GM18511 (cell line): Measurements from ENCODE around the gene UMAD1.
A peak's percentile ranks its signal among the peaks of the same experiment; 100 is the strongest.

ENCODE experiments used
- ATAC-seq: cut with Tn5 transposase; IDR thresholded peaks from one replicate; pipeline ENCODE4 v1.9.1; 2021; ENCODE audit warnings: mild to moderate bottlenecking, moderate library complexity; ENCODE audit not compliant: unreplicated experiment

The UMAD1 gene

DNA sequence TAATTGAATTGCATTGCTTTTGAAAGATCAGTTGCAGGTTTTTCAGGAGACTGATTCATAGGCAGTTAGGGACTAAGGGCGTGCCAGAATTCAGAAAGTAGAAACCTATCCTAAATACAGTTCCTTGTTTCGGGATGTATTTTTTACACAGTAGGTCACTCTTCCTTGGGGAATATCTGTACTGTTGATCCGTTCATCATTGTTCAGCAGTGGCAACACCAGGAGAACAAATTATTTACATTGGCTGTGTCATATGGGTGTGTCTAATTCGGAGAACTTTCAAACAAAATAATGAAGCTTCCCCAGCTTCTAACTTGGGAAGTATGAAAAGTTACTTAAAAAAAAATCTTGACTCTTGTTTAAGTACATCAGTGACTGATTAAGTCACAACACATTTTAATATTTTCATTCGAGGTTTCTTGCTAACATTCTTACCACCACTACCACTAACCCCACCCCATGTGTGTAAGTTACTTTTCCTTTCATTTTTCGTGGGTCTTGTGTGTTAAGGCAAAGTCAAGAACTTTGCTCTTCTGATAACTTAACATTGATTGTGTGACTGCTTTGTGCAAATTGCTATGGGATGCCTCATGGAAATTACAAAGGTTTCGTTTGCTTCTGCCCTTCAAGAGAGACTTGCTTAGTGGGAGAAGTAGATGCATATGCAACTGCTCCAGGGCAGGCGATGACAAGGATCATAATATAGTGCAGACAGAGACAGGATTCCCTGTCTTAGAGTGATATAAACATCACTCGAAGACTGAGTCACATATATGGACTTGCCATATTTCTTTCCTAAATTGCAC is 121.6 kb downstream of the UMAD1 start:
- peak; percentile 58 for ATAC-seq

DNA sequence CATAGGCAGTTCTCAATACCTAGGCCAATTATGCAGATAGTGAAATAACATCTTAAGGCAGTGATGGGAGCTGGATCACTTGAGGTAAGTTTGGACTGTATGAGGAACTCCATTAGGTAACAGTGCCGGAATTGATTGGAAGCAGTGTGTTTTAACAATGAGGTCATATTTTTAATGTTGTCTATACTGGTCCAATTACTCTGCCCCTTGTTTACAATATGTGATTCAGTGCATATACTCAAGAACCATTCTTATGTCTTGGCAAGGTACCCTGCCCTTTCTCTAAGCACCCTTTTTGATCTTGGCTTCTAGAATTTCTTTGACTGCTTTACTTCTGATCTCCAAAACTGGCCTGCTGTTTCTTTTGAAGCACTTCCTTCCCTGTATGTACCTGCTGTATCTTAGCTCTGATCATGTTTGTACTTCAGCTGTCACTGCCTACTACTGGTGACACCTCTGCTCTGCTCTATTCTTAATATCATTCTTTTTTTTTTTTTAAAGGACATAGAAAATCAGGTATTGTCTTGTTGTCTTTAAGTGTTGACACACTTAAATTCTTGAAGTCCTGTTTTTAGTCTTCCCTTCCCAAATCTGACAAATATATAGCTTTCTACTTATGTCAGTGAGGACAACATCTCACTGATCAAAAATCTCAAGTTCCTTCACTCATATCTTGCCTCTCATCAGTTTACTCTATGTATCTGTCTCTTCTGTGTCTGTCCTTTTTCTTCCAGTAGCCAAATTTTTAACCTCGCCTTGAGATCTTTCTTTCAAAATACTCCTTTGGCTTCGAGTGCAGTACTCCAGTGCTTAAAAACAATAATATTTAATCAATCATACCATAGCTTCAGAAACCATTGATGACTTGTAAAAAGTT is 124.2 kb downstream of the UMAD1 start:
- ATAC-seq, result no peak

DNA sequence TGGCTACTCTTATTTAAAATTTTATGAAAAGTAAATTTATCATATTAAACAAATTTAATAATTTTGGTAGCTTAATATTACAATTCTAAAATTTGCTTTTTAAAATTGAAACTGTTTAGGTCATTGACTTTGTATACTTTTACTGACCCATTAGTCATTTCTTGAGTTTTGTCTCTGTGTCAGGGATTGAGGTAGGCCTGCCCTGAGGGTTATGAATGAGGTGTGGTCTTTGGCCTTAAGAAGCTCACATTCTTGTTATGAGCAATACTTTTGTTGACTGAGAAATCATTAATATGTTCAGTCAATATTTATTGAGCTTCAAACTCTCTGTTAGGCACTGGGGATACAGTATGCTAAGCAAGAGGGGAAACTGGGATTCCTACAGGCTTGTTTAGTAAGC is 124.9 kb downstream of the UMAD1 start:
- peak; percentile 80 for ATAC-seq

DNA sequence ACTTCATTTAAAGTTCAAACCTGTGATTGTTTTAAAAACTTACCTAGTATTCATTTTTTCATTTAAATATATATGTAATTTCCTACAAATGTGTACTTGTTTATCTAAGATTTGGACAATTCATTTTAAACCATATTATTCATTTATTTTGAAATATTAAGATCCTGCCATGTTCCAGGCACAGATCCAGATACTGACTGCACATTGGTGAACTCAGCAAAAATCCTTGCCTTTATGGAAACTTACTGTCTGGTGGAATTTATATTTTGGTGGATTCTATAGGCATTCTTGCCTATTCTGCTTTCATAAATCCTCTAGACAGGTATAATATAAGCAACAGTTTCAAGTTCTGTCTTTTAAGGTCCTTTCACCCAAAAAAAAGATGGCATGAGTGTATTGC is 126.1 kb downstream of the UMAD1 start:
- no peak for ATAC-seq

DNA sequence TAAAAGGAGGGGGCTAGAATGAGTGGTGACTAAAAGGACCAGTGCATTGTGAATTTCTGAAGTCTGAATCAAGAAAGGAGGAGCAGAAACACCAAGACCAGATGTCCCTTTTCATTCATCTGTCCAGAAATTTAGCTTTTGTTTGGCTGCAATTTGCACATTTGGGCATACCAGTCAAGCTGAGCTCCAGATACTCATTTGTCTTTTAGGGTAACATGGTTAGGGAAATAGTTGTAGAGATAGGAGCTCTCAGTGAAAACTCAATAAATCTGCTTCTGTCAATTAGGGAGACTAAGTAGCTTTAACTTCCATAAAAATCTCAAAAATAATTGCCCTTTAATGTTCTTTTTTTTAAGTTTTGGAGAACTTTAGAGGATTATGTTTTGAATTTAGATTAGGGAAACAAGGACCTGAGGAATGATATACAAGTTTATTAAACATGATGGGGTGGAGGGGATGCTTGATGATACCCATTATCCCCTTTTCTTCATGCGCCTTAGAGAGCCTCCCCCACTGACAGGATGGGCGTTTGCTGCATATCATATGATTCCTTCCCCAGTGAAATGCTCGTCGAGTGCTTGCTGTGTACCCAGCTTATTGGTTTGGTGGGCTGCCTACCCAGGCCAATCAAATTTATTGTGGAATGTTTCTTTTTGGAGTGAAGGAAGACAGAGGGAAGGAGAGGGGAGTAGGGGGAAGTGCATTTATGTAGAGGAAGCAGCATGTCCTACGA is 128.6 kb downstream of the UMAD1 start:
- no peak for ATAC-seq

DNA sequence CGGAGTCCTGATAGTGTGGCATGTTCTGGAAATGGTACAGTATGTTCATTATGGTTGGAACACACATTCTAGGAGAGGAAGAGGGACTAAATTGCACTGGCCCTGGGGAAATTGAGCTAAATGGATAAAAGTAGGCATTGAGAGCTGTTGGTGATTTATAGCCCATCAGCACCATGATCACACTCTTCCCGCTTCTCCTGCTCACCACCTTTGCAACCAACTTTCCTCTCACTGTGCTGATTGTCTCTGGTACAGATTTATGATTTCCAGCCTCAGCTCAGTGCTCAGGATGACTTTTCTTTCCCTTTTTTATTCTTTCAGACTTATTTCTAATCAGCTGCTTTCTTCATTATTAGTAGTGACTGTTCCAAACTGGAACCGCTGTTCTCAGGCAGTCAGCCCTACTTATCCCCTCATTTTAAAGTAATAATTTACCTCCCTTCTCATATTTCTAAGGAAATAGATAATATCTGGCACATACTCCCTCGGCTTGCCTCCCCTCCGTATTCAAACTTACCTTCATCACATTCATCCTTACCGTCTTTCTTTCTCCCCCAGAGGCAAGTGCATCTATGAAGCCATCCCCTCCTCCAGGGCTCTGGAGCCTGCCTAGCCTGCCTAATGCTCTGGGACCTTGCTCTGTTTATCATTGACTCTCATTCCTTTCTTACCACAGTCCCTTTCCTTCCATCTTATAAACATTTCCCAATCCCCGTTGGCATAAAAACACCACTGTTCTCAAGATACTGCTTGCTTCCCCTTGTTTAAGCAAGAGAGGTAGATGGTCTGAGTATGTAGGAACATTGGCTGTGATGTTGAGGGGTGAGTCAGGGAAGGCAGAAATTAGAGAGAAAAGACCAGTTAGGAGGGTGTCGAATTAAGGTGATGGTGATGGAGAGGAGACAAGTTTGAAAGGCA is 129.4 kb downstream of the UMAD1 start:
- no peak for ATAC-seq

DNA sequence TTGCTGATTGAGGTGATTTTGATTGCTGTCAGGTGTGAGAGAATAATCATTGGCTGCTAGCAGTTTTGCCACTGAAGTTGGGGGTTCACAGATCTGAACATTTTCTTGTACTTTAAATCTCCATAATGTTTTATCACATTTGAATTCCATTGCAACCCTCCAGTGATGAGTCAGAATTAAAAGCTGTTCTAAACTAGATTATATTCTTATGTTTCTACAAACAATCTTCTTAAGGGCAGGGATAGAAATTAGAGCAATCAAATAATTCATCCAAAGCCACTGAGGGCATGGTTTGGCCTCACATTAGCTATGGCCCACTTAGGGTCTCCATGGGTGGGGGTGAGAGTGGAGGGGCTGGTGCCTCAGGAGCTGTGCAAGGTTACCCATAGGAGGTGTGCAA is 130.9 kb downstream of the UMAD1 start:
- ATAC-seq, result no peak

DNA sequence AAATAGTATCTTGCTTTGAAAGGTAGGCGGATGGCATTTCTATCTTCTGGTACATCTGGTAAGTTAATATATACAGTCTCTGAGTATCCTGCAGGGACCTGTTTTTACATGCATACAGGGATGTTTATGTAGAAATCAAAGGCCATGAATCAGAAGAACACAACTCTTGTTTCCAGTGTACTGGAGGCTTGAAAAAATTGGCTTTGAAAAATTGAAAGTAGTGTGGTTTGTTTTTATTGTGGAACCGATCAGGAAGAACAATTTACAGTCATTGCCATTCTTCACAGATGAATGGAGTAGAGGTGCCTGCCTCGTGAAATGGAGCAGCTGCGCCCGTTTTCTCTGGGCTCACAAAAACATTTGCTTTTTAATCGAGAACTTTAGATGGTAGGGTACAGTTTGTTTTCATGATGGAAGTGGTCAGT is 131.9 kb downstream of the UMAD1 start:
- peak; percentile 59 for ATAC-seq

DNA sequence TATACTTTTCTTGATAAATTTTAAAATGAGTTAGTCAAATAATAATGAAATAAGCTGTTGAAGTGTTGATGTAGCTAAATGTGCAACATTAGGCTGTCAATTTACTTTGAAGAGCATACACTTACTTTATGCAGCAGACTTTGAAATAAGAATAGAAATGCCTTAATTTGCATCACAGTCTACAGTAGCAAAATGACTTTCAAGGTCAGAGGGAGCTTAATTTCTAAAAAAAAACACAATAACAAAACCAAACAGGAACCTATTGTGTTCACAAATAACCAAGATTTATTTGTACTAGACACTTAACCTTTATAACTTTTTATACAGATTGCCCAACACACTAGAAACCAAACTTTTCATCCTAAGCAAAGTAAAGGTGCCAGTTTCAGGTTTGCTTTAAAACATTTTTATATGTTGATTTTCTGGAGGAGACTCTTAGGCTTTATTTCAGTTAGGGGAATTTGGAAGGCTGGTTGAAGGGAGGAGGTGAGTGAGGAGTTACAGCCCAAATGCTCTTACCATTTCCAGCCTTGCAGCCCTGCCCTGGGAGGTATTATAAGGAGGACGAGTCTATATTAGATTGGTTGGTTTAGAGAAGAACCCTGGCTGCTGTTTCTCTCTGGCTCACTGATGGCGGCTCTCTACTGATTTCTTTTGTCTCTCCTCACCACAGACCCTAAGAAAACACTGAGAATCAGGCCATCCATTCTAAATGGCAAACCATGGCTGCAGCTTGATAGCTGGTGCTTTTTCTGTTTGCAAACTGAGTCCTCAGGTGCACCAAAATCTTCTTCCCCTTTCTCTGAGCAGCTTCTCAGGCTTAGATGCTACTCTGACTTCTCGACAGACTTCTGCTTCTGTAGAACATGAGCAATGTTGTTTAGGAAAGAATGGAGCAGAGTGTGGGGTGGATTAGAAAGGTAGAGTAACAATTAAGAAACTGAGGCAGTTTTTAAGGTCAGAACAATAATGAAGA is 133.1 kb downstream of the UMAD1 start:
- peak; percentile 71 for ATAC-seq

DNA sequence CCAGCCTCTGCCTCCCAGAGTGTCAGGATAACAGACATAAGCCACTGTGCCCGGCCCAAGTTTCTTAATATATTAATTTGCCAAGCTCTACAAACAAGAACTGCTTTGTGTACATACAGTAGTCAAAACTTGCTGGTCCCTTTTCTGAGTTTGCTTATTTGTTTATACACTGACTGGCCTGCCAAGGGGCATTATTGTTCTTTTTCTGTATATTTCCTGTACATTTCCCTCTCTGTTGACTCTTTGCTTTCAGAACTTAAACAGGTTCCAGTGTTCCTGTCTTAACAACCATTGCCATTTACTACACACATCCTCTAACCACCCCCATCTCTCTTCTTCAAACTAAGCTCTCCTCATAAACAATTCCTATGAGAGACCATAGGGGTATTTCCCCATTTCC is 139.3 kb downstream of the UMAD1 start:
- ATAC-seq, result no peak

DNA sequence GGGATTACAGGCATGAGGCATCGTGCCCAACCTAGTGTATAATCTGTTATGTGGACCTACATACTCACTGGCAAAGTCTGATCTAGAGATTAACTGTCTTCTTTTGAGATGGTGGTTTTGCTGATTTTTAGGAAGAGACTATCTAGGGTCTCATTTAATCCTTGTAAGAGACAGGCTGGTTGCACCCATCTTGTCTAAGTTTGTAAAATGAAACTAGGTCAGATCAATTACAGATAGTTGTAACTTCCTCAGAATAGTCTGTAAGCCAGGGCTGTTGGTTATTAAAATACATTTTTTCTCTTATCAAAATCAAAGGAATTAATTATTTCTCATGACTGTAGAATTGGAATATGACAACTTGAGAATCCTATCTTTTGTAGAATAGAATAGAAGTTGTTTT is 142.4 kb downstream of the UMAD1 start:
- no peak for ATAC-seq

DNA sequence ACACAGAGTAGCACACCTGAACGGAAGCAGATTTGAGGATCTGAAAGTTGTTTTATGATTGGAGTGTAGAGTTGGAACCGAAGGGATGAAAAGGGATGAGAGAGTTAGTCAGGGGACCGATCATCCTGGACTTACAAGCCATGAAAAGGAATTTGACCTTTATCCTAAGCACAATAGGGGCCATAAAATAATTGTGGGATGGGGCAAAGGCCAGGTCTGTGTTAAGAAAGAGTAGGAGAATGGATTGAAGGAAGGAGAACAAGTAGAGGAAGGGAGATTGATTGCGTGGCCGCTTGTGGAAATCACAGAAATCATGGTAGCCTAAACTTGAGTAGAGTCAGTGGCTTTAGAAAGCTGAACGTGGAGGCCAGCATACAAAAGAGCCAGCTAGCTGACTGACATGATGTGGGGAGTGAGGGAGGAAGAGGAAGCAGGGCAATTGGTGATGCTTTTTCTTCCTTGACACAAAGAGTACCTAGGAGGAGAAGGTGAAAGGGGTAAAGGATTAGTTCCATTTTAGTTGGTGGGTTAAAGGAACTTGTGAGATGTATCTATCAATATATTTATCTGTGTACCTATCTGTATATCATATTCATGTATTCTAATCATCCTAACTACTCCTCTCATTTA is 144.9 kb downstream of the UMAD1 start:
- no peak for ATAC-seq

DNA sequence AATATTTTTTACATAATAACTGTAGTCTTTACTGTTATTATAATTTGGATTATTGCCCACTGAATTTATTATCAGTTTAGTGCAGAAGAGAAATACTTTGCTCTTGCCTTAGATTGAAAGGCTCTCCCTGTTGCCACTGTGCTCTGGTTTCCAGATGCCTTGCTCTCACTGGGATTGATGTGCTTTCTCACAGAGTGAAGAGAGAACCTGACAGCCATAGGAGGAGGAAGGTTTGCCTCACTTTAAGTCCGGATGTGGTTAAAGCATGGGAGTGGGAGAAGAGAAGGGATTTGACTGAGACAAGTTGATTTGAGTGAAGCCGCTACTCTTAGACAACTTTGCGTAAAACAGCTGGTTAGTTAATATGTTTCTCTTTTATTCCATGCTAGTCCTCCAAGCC is 146.0 kb downstream of the UMAD1 start:
- no peak for ATAC-seq

DNA sequence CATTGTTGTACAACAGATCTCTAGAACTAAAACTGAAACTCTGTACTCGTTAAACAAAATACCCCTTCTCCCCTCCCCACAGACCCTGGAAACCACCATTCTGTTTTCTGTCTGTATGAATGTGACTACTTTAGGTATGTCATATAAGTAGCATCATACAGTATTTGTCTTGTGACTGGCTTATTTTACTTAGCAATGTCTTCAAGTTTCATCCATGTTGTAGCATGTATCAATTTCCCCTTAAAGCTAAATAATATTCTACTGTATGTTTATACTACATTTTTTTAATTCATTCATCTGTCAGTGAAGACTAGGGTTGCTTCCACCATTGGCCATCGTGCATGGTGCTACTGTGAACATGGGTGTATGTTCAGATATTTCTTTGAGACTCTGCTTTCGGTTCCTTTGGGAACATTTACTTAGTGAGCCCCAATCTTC is 149.0 kb downstream of the UMAD1 start:
- ATAC-seq, result peak; percentile 96

DNA sequence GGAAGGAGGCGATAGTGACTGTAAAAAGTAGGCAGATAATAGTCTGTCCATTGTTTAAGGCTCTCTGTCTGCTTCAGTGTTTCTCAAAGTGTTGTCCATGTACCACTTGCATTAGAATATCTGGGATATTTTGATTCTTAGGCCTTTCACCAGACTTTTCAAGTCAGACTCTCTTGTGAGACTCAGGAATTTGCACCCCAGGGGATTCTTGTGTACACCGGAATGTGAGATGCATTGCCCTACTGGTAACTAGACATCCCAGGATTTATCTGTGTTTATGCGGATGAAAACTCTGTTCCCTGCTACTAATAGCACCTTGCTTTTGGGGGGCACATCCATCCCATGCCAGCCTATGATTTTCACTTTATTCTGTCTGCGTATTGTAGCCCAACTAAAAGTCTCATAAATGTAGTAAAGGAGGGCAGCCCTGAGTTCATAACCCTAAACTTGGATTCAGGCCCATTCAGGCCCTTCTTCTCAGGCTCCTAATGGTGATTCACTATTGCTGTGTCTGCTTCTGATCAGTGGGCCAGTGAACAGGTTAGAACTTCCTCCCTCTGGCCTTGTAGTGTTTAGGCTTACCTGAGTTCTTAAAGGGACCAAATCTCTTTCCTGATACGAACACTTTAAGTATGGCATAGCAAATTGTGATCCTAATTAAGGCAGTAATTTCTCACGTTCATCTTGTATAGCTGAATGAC is 149.6 kb downstream of the UMAD1 start:
- no peak for ATAC-seq

DNA sequence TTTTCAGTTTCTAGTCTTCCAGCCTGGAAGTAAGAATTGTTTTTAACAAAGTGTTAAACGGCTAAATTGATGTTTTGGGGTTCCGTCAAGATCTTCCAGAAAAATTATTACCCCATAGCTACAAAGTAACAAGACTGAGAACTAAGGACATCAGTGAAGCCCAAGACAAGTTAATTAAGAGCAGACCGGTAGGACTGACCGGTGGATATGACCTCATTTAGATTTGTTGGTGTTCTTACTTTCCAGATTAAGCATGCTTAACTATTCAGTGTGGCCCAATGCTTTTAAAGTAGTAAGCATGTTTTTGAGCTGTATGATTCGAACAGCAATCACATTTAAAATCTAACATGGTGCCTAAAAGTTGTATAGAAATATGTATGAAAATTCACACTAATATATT is 151.0 kb downstream of the UMAD1 start:
- ATAC-seq, result no peak

DNA sequence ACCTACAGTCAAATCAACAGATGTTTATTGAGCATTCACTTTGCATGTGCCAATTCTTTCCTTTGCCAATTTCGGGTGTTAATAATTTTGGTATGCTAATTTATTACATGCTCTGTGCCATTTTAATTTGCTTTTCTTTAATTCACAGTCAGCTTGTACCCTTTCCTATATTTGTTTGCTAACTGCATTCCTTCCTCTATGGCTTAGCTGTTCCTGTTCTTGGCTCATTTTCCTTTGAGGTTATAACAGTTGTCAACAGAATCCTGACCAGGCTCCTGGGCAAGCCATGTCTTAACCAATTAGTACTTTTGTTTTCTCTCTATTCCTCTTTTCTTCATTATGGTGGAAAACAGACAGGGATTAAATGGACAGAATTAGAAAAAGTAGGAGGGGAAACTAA is 151.5 kb downstream of the UMAD1 start:
- no peak for ATAC-seq

DNA sequence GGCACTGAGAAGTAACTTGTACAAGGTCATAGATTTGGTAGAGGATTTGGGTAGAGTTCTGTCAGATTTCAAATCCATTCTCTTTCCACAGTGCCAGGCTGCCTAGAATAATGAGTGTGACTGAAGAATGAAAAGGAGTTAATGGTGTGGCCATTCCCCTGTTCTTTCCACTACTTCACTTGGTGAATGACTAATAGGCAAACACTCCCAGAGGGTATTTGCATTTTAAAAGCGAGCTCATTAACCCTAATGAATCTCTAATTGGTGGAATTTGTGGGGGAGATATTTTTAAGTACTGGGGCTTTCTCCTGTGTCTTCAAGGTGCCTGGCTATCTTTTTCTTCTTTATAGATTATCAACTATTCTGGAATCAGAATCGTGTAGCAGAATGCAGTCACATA is 152.7 kb downstream of the UMAD1 start:
- ATAC-seq, result no peak
